GM21390 (cell line): ENCODE results near the gene FUBP3.

Experiments
- ATAC-seq: cut with Tn5 transposase; IDR thresholded peaks from one replicate; pipeline ENCODE4 v1.9.1; 2021; ENCODE audit not compliant: unreplicated experiment

The FUBP3 gene

GRCh38 chr9:130606887-130607600, 27.7 kb downstream of the FUBP3 start:
- ATAC-seq: no peak

GRCh38 chr9:130607640-130608420, 28.5 kb downstream of the FUBP3 start:
- no peak for ATAC-seq

- ATAC-seq: no peak
Observed at GRCh38 chr9:130608554-130609134, 29.3 kb downstream of the FUBP3 start.

DNA sequence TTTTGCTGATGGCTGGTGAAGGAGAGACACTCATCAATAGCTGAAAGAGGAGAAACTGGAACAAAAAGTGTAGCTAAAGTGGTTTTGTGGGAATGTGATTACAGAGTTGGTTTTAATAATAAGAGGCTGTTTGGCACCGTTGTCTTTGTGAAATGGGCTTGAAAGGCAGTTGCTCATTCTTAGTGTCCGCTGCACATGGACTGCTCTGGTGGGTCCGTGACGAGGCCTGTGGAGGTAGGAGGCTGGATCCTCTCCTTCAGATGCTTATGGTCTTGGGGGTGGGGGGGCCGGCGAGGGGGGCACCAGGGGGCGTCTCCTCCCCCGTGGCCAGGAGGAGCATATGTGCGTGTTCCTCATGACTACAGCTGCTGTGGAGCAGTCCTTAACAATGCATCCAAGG, 29.8 kb downstream of the FUBP3 start:
- ATAC-seq: no peak

DNA sequence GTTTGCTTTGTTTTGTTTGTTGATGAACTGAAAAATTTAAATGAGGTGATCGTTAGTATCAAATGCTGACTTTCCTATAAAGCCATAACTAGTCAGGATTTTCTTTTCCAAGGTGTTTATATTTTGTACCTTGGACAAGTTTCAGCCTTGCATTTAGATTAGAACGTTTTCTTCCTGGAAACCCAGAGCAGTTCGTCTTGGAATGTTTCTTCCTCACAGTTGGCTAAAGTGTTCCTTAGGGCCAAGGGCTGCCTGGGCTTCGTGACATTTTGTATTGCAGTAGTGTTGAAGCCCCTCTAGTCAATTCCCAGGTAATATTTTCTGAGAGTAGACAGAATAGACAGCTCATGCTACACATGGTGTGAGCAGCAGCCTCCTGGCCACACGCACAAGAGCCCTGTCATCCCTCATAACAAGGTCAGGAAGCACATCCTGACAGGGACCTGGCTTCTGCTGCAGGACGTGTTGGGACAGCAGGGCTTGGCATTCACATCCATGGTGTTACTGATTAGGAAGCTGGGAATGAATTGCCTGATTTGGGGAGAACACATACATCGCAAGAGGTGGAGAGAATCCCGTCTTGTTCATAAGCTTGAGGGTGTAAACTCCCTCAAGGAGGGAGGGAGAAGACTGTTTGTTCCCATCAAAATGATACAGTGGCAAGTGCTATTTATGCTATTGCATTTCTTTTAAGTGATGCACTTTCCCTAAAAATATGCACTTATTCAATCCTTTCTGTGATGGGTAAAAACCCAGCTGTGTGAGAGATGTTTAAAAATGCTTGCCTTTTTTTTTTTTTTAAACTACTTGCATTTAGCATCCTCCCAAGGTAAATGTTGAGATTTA, 31.7 kb downstream of the FUBP3 start:
- ATAC-seq: no peak

- ATAC-seq: no peak
Observed at GRCh38 chr9:130616451-130616850, 37.1 kb downstream of the FUBP3 start.

DNA sequence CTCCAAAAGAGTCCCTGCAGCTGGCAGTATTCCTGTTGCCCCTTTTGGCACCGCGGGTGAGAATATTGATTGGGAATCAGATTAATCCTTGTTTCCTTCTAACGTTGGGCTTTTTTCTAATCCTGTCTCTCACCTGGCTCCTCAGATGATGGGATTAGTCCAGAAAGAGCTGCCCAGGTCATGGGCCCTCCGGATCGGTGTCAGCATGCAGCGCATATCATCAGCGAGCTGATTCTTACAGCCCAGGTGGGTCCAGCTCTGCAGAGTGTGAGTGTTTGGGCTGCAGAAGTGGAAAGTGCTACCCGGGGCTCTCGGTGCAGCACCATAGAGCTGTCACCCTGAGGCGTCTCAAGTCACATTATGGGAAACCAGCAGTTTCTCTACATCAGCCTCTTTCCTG, 44.1 kb downstream of the FUBP3 start:
- ATAC-seq: no peak

GRCh38 chr9:130624154-130624553, 44.8 kb downstream of the FUBP3 start:
- ATAC-seq: no peak

DNA sequence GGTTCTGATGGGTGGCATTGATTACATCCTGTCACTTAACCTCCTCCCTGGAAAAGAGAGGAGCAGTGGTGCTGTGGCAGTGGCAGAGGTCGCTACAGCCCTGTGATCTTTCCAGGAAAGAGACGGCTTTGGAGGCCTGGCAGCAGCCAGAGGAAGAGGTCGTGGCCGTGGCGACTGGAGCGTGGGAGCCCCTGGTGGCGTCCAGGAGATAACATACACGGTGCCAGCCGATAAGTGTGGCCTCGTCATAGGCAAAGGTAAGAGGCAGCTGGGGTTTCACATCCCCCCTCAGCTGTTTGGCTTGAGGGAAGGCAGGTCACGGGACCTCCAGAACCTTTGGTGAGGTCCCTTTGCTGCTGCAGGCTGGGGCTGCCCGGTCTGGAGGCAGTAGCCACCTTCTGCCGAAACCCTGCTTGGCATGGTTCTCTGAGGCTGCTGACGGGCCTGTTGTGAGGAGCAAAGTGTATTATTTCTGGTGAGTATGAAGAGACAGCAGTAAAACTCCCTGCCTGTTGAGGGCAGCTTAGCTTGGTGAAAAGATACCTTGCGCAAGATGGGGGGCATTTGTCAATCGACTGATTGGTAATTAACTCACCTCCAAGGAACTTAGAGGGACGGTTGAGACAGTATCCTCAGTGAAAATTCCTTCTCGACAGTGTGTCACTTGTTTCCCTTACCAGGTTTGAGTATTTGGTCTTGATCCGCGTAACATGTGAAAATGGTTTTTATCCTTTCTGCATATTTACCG, 47.0 kb downstream of the FUBP3 start:
- no peak for ATAC-seq

- no peak for ATAC-seq
Observed at GRCh38 chr9:130627051-130627450, 47.7 kb downstream of the FUBP3 start.

DNA sequence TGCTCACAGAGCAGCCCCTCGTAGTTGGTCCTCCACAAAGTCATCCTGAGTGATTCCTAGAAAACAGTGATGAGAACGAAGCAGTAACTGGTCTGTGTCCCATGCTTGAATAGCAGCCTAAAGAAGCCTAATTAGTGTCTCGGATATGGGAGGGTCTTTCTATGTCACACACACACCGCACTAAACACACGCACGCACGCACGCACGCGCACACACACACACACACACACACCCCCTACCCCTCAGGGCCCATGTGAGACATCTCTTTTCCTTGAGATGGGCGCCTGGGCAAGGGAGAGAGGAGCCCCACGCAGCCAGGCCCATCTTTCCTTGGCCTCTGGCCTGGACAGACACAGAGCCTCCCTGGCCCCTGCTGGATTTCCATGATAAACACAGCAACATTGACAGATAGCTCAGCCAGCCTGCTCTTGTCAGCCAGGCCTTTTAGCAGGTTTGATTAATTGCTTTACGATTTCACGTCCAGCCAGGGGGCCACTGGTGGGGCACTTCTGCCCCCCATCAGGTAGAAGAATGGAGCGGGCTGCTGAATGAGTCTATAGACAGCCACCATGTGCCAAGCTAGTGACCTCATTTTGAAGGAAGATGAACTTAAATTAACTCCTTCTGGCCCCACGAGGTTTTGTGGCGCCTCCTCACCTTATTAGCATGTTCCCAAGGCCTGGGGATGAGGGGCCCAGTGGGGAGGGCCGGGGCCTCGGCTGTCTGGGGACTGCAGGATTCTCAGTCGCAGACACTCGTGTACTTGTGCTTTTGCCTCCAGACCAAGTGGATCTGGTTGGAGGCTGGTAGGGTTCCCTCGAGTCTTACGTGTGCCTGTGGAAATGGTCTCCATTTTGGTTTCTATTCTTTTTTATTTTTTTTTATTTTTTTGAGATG, 48.8 kb downstream of the FUBP3 start:
- ATAC-seq: no peak

GRCh38 chr9:130629443-130630070, 50.2 kb downstream of the FUBP3 start:
- ATAC-seq: no peak

DNA sequence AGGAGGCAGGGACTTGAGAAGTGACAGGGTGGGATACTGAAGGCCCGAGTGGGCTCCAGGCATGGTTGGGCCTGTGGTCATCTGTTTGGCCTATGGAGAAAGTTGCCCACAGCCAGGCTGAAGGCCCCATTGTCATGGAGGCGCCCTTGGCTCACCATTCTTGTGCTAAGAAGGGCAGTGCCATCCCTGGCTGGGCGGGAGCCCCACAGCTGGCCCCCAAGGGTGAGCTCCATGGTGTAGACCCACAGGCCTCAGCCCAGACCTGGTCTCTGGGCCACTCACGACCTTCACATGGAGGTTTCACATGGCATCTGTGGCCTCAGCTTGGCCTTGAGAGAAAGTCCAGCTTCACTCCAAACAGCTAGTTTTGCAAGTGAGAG, 50.7 kb downstream of the FUBP3 start:
- ATAC-seq: no peak

- no peak for ATAC-seq
Observed at GRCh38 chr9:130630506-130631330, 51.3 kb downstream of the FUBP3 start.

- ATAC-seq: no peak
Observed at GRCh38 chr9:130631331-130632080, 52.1 kb downstream of the FUBP3 start.

DNA sequence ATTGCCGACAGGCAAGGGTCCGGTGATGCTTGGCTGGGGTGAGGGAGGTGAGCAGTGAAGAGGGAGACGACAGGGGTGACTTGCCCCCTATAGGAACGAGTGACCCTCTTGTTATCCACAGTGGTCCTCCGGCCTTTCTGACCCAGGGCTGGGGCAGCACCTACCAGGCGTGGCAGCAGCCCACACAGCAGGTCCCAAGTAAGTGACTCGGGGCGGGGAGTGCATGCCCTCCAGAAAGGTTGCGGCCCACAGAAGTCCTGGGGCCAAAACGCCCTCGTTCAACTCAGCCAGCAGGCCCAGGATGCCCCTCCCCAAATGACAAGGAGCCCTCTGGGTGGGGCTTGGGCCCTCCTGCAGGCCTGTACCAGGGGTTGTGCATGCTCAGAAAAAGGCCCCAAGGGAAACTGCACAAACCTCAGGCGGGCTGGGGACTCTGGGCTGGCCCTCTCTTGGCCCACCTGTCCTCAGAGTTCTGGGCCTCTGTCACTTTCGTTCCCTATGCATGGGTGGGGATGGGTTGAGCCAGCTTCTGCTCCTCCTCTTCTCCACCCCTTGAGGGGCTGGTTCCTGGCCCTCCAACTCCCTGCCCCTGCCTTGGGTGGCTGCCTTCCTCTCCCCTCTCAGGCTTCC, 52.8 kb downstream of the FUBP3 start:
- no peak for ATAC-seq

DNA sequence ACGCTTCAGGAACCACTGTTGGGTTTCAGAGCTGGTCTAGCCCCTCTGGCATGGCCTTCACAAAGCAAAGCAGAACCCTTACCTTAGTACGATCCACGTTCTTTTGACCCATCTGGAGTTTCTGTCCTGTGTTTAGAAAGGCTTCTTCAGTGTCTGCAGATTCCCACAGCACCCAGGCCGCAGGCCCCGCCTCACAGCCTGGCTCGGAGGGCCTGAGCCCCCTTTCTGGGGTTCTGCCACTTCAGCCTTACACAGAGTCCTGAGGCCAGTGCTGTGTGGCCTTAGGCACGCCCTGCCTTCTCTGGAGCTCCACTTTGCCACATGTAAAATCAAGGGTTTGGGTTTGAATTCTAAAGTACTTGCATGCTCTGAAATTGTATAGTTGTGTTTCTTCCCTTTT, 53.5 kb downstream of the FUBP3 start:
- ATAC-seq: no peak
